ENCODE measurements around the gene TMBIM1.

Gene TMBIM1

GRCh38 chr2:218271487-218271797, 20.9 kb downstream of the TMBIM1 start:
- no peak for DNase-seq

DNA sequence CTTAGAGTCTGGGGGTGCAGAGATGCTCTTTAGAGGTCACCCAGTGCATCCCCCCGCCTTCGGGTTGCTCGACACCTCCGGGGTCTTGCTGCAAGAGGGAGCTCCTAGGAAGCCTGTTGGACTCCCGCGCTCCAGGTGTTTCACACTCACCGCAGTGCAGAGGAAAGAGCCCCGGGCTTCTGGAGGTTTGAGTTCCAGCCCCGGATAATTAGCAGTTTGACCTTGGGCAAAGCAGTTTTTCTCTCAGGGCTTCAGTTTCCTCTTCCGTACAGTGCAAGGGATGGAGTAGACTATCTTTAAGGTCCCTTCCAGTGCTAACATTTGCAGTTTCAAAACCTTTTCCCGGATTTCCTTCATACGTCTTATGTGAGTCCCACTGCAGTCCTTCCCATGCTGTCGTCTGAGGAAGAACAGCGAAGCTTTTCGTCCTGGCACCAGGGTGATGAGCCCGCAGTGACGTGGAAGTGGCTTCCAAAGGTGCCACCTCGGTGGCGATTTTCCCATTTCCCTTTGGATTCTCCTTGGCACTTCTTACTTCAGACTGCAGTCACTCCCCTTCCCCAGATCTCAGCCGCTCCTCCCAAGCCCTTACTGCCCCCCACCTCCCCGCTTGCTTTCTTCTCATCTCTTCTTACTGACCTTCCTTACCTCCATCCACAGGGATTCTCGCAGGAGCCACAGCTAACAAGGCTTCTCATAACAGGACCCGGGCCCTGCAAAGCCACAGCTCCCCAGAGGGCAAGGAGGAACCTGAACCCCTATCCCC, 21.4 kb downstream of the TMBIM1 start:
- DNase-seq, result peak; percentile 46

DNA sequence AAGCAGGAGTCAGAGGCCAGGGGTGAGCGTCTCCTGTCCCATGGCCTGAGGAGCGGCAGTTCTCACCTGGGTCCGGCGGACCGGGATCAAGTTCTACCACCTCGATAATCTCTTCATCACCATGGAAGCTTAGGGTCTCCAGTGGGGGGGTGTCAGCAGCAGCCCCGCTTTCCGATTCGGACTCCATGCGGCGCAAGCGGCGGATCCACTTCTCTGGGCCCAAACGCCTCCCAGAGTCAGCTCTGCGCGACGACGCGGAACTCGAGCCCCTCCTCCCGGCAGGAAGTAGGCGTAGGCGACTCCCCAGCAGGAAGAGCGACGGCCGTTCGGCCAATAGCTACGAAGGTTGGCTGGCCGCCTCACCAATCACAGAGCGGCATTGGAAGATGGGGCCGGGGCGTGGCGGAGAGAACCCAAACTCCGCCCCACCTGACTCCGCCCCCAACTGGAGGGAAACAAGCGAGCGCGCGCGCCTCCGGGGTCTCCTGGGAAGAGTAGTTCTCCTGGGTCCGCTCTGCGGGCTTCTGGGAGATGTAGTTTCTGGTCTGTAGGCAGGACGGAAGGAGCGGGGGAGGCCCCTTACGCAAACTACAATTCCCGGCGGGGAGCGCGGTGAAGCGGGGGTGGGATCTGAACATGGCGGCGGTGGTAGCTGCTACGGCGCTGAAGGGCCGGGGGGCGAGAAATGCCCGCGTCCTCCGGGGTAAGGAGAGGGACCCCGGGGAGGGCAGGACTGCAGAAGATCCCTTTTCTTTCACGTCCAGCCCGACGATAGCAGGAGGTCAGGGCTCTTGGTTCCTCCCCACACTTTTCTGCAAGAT, 22.2 kb downstream of the TMBIM1 start, which contains the start of the genes AAMP and PNKD:
Gene AAMP, minus strand, starts transcription at position 238 of the 821 bp plus-strand sequence. Its CDS starts 51 bp downstream, at position 187.
Gene PNKD, plus strand, starts transcription at position 620 of the 821 bp plus-strand sequence. Its CDS starts 17 bp downstream, at position 637.
- DNase-seq, result peak; percentile 99

DNA sequence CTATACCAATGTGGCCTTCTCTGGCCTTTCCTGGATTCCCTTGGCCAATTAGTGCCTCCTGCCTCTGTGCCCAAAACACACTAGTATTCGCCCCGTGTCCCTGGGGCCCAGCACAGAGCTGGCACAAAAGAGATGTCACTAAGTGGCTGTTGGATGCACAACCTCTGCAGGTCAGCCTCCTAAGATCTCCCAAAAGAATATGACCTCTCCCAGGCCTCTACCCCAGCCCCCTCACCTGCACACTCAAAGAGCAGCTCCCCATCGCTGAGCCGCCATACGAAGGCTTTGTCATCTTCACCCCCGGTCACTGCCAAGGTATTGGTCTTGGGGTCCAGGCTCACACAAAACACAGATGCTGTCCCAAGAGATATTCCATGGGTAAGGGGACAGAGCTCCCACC, 25.0 kb downstream of the TMBIM1 start:
- DNase-seq, result no peak

GRCh38 chr2:218266316-218266979, 25.9 kb downstream of the TMBIM1 start:
- DNase-seq, result no peak

GRCh38 chr2:218265626-218266025, 26.7 kb downstream of the TMBIM1 start:
- no peak for DNase-seq

DNA sequence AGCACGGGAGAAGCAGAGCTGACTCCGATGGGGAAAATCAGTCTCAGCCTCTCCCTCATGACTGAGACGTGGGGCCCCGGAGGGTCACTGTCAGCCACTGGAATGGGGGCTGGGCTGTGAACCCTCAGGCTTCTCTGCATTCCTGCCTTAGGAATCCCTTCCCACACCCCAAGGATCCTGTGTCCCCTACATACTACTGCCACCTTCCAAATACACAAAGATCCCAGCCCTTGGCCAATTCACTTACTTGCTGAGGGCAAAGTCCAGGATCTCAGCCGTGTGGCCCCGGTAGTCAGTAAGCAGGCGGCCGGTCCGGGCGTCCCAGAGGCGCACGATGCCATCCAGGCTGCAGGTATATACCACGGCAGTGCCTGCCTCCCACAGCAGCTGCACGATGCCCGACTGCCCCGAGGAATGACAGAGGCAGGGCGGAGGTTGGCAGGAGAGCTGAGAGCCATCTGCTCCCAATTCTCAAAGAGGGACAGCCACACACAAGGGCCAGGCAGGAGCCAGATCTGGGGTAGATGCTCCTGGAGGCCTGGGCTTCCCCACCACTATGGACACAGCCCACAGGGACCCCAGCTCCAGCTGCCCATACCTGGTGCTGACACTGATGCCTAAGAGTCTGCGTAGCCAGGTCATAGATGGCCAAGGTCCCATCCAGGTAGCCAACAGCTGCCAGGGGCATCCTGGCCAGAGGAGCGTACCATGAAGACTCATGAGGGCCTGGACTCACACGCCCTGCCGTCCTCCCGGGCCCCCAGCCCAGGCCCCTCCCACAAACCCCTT, 27.3 kb downstream of the TMBIM1 start:
- DNase-seq, result no peak

DNA sequence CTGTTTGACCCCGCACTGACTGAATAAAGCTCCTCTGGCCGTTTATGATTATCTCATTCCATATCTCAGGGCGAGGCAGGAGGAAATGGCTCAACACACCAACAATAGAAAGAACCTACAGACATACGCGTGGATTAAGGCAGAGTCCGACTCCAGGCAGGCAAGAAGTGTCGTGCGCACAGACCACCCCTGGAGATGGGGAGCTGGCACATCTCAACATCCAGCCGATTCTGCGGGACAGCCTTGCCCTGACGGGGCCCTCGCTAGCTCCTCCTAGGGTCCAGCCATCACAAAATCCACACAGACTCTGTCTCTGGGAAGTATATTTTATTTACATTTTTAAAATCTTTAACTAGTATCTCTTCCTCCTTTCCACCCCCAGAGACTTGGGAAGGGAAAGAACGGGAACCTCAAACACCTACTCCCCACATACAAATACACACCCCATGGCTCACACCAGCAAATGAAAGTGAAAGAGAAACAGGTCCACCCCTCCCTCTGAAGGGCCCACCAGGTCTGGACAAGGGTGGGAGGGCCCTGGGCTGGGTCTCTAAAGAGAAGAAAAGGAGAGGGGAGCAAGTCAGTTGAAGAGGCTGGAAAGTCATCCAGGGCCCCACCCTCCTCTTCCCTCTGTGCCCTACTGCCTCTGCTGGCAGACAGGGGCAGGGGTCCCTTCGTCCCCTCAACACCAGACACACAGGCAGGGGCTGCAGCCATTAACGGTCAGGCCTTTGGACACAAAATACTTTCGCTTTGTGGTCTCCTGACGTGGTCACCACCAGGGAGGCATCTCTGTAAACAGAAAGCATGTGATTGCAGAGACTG, 28.3 kb downstream of the TMBIM1 start:
- no peak for DNase-seq

- no peak for DNase-seq
These were observed 29.4 kb downstream of the TMBIM1 start for GRCh38 chr2:218262631-218263586.

- DNase-seq, result no peak
These were observed 30.1 kb downstream of the TMBIM1 start for GRCh38 chr2:218262237-218262600.

DNA sequence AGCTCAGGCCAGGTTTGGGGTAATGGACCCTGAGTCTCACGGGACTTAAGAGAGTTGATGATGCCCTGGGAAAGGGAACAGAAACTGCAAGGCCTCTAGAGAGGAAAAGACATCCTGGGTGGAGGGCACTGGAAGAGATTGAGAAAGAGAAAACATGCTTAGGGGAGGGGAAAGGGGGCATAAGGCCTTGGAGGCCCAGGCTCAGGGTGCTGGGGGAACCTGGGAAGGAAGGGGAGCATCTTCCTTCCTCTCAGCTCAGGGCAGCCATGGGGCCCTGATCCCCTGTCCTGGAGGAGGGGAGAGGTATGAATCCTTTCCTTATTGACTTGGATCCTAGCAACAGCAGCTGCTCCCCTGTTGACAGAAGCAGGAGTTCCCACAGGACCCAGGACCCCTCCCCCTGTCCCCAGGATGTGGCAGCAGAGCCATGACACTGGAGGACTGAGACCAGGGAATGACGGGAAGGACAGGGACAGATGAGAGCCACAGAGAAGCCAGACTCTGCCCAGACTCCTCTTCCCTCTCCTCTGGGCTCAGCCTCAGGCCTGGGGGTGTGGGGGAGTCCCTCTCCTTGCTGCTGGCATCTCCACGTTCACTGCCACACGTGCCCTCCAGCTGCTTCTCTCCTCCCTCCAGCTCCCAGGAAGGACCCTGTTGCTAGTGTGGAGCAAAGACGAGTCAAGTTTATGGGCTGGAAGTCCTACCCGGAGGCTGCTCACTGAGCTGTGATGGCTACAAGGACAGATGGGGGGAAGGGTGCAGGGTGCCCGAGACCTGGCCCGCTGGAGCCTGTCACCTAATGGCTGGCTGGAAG, 30.7 kb downstream of the TMBIM1 start:
- no peak for DNase-seq

DNA sequence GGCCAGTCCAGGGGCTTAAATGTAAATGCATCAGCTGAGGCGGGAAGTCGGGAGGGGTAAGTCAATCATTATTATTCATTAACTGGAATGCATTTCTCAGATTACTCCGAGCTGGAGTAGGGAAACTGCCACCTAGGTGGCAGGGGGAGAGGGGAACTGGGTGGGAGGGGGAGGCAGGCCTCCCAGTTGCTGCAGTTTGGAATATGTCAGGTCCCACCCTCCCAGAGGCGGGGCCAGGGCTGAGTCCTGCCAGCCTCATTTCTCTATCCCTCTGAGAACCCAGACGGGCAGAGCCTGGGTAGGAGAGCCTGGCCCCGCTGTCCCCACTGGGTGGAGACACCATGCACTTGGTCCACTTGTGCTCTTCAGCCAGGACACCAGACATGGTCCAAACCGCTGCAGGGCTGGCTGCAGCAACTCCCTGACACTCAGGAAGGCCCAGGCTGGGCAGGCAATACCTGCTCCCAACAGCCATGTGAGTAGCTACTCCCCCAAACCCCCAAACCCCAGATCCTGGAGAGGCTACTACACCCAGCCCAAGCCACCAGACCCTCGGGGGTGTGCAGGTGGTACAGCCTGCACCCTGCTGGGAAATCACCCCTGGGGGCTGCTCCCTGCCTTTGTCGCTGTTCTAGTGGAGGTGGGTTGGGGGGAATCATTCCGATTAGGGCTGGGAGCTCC, 31.4 kb downstream of the TMBIM1 start, which contains the start of gene GPBAR1:
Gene GPBAR1, plus strand, starts transcription at position 274 of the 681 bp plus-strand sequence. CDS start 1,710 bp downstream, outside the sequence.
- no peak for DNase-seq

DNA sequence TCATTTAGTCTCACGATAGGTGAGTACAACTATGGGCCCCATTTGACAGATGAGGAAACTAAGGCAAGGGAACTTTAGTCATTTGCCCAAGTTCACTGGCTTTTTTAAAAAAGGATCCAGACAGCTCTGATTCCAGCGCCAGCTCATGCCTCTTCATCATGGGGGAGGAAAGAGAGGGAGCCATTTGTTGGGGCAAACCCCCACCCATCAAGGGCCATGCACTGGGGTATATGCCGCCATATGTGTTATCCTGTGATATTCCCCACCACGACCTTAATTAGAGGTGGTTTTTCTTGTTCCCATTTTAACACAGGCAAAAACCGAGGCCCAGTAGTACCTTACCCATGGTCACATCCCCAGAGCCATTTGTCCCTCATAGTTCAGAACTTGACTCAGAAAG, 32.1 kb downstream of the TMBIM1 start:
- DNase-seq, result no peak

- no peak for DNase-seq
These were observed 33.0 kb downstream of the TMBIM1 start for GRCh38 chr2:218259099-218259961.

DNA sequence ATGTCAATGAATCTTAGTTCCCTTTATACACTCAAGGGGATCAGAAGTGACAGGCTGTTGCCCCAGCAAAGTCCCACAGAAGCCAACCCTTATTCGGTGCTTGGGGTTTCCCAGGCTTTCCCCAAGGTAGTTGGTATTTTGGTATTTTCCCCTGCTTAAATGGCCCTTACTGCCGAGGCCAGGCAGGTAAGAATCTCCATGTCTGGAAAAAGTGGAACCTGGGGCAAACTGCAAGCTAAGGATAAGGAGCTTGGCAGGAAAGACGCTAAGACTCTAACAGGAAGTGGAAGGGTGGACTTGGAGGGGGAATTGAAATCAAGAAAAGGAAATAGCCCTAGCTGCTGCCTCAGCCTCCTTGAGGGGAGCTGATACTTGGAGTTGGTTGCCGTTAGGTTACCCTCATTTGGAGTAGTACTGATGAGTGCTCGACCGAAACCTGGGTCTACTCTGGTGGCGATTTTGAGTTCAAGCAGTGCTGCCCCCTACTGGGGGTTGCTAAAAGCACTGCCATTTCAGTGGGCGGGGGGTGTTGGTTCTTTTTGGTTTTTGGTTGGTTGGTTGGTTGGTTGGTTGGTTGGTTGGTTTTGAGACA, 34.8 kb downstream of the TMBIM1 start:
- DNase-seq, result peak; percentile 39

- DNase-seq, result no peak
These were observed 35.5 kb downstream of the TMBIM1 start for GRCh38 chr2:218256612-218257350.

- no peak for DNase-seq
These were observed 36.9 kb downstream of the TMBIM1 start for GRCh38 chr2:218255446-218255845.

Data from KG1 (cell line).